GM18499 (cell line): Measurements from ENCODE around the gene FAT2.

Source experiments
- ATAC-seq: cut with Tn5 transposase; IDR thresholded peaks from one replicate; pipeline ENCODE4 v1.9.1; 2021; ENCODE audit warnings: moderate number of reproducible peaks; ENCODE audit not compliant: insufficient read depth, unreplicated experiment

Gene FAT2

GRCh38 chr5:151591144-151591819 lies at the start of gene FAT2:
Gene FAT2 (minus strand): TSS chr5:151591331. CDS start chr5:151568931, 22,400 bp downstream.
- ATAC-seq, result no peak

DNA sequence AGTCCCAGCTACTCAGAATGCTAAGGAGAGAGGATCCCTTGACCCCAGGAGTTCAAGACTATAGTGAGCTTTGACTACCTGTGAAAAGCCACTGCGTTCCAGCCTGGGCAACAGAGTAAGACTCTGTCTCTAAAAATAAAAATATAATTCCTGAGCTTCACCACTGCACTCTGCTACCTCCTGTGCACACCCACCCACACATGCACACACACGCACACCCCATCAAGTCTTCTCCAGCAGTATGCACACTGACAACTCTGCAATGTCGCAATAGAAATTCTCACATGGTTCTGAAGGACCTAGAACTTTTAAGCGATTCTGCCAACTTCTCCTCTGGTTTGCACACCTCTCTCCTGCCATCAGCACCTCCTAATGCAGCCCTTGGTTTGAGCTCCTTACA lies 47.5 kb upstream of the FAT2 start:
- ATAC-seq, result no peak

DNA sequence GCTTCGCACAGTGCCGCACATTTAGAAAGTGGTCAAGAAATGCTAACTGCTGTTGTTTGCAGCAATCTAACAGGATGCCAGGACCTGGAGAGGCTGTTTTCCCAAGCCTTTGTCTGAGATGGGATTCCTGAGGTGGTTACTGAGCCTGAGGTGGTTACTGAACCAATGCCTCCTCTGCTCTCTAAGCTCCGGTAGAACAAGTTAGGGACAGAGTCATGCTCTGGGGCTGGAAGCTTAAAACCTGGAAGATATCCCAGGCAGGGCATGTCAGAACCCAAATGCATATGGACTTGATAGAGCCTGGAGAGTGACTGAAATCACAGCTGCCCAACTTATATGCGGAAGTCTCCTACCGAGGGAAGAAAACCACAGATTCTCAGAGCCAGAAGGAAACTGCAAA lies 46.5 kb upstream of the FAT2 start:
- ATAC-seq, result no peak

DNA sequence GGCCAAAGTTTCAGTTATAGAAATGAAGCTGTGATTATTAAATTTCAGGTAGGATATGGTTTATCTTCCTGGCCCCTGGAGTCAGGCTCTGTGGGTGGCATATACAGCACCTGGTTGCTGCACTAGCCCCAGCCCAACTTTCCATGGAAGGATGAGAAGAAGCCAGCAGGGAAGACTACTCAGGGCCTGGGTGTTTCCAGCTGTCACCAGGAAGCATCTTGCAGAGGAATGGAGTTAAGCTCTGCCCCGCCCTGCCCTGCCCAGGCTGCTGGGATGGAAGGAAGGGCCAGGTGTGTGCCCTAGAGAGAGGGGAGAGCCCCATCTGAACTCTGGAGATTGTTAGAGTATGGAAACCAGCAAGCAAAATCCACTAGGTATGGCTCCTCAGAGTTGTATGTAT lies 42.8 kb upstream of the FAT2 start:
- no peak for ATAC-seq

- ATAC-seq, result no peak
Observed at GRCh38 chr5:151632941-151633340, 41.8 kb upstream of the FAT2 start.

DNA sequence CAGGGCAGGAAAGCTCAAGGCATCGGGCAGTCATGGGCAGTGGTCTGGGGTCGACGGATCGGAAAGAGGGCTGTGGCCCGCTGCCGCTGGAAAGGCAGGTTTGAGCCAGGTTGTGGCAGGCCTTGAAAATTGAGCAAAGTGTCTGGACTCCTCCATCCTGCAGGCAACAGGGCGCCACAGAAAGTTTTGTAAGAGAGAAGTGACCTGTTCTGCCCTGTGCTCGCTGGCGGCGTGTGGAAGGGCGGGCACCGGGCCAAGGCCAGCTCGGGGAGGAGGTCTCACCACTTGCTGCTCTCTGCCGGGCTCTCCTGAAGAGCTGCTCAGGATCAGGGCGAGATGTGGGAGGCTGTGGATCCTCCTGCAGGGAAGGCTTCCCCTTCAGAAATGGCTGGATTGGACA lies 41.4 kb upstream of the FAT2 start:
- no peak for ATAC-seq

- ATAC-seq, result no peak
Observed at GRCh38 chr5:151631941-151632340, 40.8 kb upstream of the FAT2 start.

DNA sequence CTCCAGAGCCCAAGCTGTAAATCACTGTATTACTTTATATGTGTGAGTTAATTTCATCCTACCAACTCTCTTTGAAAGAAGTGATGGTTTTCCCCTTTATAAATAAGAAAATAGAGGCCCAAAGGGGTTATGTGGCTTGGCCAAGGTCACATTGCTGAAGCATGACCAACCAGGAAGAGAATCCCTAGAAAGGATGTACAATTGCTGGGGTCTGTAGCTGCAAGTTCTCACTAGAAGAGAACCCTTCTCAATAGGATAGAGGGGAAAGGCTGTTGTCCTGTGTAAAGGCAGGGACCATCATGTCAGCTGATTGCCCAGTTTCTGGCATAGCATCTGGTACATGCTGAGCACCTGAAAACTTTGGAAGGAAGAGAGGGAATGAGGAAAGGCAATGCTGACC lies 39.0 kb upstream of the FAT2 start:
- ATAC-seq, result no peak

DNA sequence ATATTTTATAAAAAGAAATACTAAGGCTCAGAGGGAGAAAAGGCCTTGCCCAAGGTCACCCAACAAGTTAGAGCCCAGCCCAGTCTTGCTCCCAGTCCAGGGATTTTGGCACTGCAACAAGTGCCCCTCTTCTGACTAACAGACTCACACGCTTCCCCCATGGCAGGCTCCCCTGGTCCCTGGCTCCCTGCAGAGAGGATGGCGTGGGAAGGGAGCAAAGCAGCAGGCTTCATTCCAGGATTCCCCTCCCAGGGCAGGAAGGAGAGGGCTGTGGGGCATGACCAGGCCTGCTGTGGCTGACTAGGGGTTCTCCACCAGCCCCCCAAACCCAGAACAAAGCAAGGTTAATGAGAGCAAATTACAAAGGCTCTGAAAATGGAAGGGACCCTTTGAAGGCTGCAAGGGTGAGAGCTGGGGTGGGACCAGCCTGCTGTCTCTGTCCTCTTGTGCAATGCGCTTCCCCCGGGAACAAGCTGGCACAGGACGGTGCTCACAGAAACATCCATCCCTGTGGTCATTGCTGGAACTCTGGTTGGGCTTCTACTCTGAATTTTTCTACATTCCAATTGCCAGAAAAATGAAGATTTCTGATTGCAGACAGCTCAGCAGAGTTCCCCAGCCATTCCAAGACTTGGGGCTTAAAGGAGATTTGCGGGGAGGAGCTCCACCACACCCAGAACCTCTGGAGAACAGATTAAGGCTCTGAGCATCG lies 37.1 kb upstream of the FAT2 start:
- ATAC-seq, result no peak

DNA sequence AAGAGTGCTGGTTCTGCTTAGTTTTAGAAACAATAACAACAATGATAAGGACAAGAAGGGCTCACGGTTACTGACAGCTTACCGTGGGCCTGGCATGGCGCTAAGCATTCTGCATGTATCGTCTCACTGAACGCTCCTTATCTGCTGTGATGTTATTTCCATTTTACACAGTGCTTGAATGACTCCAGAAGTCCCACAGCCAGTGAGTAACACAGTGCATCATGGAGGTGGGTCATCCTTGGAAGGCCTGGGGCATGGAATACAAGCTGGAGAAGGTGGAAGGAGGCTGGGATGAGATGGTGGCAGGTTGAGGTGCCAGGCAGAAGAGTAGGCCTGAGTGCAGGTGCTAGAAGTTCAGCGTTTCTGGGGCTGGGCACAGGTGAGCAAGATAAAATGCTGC lies 36.5 kb upstream of the FAT2 start:
- ATAC-seq, result no peak

- no peak for ATAC-seq
Observed at GRCh38 chr5:151625285-151625684, 34.2 kb upstream of the FAT2 start.

GRCh38 chr5:151624476-151624875 lies 33.3 kb upstream of the FAT2 start:
- ATAC-seq, result no peak

- ATAC-seq, result no peak
Observed at GRCh38 chr5:151622367-151623088, 31.4 kb upstream of the FAT2 start.

DNA sequence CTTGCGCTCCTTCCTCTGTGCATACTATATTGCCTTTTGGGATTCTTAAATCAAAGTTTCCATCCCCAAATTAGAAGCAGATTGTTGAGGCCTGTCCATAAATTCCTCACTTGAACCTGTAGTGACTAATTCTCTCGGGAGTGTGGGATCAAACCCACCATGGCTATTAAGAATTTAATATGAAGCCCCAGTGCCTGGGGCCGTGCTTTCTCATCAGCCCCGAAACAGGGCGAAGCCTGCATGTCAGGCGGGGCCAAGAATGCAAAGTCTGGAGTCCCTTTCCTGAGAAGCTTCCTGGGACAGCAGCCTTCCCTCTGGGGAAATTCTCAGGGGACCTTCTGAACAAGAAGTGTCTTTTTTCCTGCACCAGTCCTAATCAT lies 29.3 kb upstream of the FAT2 start:
- ATAC-seq, result no peak

DNA sequence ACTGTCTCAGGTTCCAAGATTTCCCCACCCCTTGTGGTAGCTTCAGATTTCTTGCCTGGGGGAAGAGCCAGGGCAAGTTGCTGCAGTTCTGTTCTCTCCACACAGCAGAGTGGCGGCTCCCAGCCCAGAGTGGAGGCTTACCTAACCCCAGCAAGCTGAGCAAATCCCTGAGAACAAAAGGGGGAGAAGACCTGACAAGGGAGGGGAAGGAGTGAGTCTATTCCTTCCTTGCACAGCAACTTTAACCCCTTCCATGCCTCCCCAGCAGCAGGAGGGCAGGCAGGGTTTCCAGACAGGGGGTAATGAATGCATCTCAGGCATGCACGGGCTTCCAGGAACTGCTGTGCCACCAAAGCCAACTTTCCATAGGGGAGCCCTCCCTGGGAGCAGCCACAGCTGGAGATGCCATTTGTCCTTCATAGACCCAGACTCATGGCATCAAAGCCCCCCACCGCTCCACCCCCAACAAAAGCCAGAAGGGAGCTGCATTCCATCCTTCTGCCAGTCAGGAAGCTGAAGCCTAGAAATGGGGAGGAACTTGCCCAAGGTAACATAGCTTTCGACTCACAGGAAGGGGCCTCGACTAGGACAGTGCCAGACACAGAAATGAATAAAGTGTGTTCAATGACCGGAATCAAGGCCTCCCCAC lies 28.8 kb upstream of the FAT2 start:
- no peak for ATAC-seq

DNA sequence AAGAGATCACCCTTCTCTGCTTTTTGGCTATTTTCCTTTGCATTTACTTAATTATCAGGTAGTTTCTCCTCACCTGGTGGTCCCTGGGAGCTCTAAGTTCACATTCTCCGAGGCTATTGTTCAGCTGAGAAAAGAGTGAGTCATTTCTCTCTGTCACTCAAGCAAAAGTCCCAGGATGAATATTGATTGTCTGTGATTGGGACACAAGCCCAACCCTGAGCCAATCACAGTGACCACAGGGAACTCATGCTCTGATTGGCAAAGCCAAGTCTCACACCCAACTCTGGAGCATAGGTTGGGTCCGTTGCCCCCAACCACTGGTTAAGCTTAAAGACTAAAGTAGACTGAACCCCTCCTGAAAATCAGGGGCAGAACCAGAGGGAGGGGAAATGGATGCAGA lies 27.8 kb upstream of the FAT2 start:
- ATAC-seq, result no peak

GRCh38 chr5:151617841-151618710 lies 26.9 kb upstream of the FAT2 start:
- no peak for ATAC-seq

DNA sequence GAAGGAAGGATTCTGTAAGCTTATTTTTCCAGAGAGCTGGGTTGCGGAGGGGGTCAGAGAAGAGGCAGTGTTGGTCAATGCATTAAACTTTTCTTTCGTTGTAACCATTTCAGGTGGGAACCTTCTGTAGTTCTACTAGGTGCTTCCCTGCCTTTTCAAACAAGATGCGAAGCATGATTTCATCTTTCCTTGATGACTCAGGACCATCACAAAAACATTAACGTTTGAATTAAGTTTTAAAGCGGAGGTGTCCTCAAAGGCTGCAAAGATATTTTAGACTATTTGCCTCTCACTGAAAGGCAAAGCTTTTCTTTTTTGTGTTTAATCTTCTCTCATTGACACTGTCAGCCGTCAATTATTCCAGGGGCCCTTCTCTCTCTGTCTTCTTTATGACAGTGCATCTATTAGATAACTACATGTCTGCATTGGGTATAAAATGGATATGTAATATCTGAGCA lies 26.3 kb upstream of the FAT2 start:
- ATAC-seq, result no peak

DNA sequence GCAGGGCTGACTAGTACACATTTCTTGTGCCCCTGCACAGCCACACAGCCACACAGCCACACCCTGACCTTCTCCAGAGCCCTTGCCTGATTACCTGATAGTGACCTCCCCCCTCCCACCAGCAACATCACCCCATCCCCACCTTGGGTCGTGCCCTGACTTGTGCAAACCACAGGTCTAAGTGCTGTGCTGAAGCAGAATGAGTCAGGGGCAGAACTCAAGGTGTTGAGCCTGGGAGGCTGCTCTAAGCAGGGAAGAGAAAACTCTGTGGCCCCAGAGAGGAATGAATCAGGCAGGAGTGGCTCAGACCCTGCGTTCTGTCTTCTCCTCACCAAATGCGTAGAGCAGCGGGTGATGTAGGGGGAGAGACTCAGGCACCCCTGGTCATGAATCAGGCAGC lies 24.3 kb upstream of the FAT2 start:
- no peak for ATAC-seq

- no peak for ATAC-seq
Observed at GRCh38 chr5:151614565-151614964, 23.4 kb upstream of the FAT2 start.
